HG03280 (cell line): ENCODE measurements around the gene TSPAN9.

Source experiments
- ATAC-seq: cut with Tn5 transposase; IDR thresholded peaks from one replicate; pipeline ENCODE4 v1.9.1; 2021; ENCODE audit warnings: mild to moderate bottlenecking, moderate library complexity; ENCODE audit not compliant: unreplicated experiment

Gene TSPAN9

GRCh38 chr12:3137814-3138445 lies 60.8 kb downstream of the TSPAN9 start:
- ATAC-seq, result no peak

GRCh38 chr12:3138941-3139511 lies 61.8 kb downstream of the TSPAN9 start:
- ATAC-seq, result no peak

GRCh38 chr12:3139760-3140159 lies 62.6 kb downstream of the TSPAN9 start:
- no peak for ATAC-seq

- no peak for ATAC-seq
These were observed 63.1 kb downstream of the TSPAN9 start for GRCh38 chr12:3140284-3140683.

- no peak for ATAC-seq
These were observed 64.5 kb downstream of the TSPAN9 start for GRCh38 chr12:3141339-3142321.

- no peak for ATAC-seq
These were observed 65.2 kb downstream of the TSPAN9 start for GRCh38 chr12:3142386-3142785.

GRCh38 chr12:3144495-3144894 lies 67.3 kb downstream of the TSPAN9 start:
- no peak for ATAC-seq

GRCh38 chr12:3145033-3145432 lies 67.9 kb downstream of the TSPAN9 start:
- ATAC-seq, result no peak

GRCh38 chr12:3145546-3146310 lies 68.5 kb downstream of the TSPAN9 start:
- ATAC-seq, result no peak

- ATAC-seq, result no peak
These were observed 70.1 kb downstream of the TSPAN9 start for GRCh38 chr12:3147260-3147659.

- no peak for ATAC-seq
These were observed 71.3 kb downstream of the TSPAN9 start for GRCh38 chr12:3148366-3149000.

- no peak for ATAC-seq
These were observed 72.5 kb downstream of the TSPAN9 start for GRCh38 chr12:3149515-3150307.

- no peak for ATAC-seq
These were observed 73.1 kb downstream of the TSPAN9 start for GRCh38 chr12:3150308-3150670.

- ATAC-seq, result no peak
These were observed 74.0 kb downstream of the TSPAN9 start for GRCh38 chr12:3150931-3151835.

- ATAC-seq, result no peak
These were observed 74.9 kb downstream of the TSPAN9 start for GRCh38 chr12:3152011-3152511.

- no peak for ATAC-seq
These were observed 75.7 kb downstream of the TSPAN9 start for GRCh38 chr12:3152892-3153291.

GRCh38 chr12:3154006-3154405 lies 76.8 kb downstream of the TSPAN9 start:
- ATAC-seq, result no peak

- no peak for ATAC-seq
These were observed 78.7 kb downstream of the TSPAN9 start for GRCh38 chr12:3155702-3156370.
